MM.1S (cell line): ENCODE data around the gene DIP2B.

ENCODE experiments used
- DNase-seq: peaks from one replicate; pipeline ENCODE4 v3.0.0-alpha.2; 2015
- H2AFZ ChIP-seq: fragments of 300-600 bp; sonication (generic); 2 replicates; pipeline ENCODE4 v1.6.0; 2016; ENCODE audit warnings: antibody characterized with exemption, low read length
- H3F3A ChIP-seq: fragments of 300-600 bp; sonication (generic); 2 replicates; pipeline ENCODE4 v1.6.1; 2016; ENCODE audit warnings: mild to moderate bottlenecking, antibody characterized with exemption, low read length, moderate library complexity, mixed read lengths; ENCODE audit not compliant: insufficient read depth
- H3K27ac ChIP-seq: fragments of 300-600 bp; sonication (generic); 2 replicates; pipeline ENCODE4 v1.5.1; 2016; ENCODE audit warnings: mild to moderate bottlenecking, low read length
- H3K27me3 ChIP-seq: fragments of 300-600 bp; sonication (generic); replicated peaks from 2 replicates; pipeline ENCODE4 v1.6.0; 2016; ENCODE audit warnings: low read length; ENCODE audit not compliant: insufficient read depth
- H3K36me3 ChIP-seq: fragments of 300-600 bp; sonication (generic); replicated peaks from 2 replicates; pipeline ENCODE4 v1.6.1; 2016; ENCODE audit warnings: mild to moderate bottlenecking, low read length, mixed read lengths; ENCODE audit not compliant: insufficient read depth
- H3K4me1 ChIP-seq: fragments of 300-600 bp; sonication (generic); 2 replicates; pipeline ENCODE4 v1.6.1; 2016; ENCODE audit warnings: low read length, mixed read lengths
- H3K4me2 ChIP-seq: fragments of 300-600 bp; sonication (generic); 2 replicates; pipeline ENCODE4 v1.6.0; 2016; ENCODE audit warnings: low read depth, low read length
- H3K4me3 ChIP-seq: fragments of 300-600 bp; sonication (generic); 2 replicates; pipeline ENCODE4 v1.5.1; 2016; ENCODE audit warnings: low read length, mixed read lengths
- H3K79me2 ChIP-seq: fragments of 300-600 bp; sonication (generic); 2 replicates; pipeline ENCODE4 v1.6.1; 2016; ENCODE audit warnings: mixed run types, low read length, mixed read lengths
- H3K9ac ChIP-seq: fragments of 300-600 bp; sonication (generic); 2 replicates; pipeline ENCODE4 v1.6.1; 2016; ENCODE audit warnings: low read length, mixed read lengths
- H3K9me2 ChIP-seq: fragments of 300-600 bp; sonication (generic); replicated peaks from 2 replicates; pipeline ENCODE4 v1.6.1; 2016; ENCODE audit warnings: mild to moderate bottlenecking, low read length, mixed read lengths; ENCODE audit not compliant: insufficient read depth
- H3K9me3 ChIP-seq: fragments of 300-600 bp; sonication (generic); replicated peaks from 2 replicates; pipeline ENCODE4 v1.6.1; 2016; ENCODE audit warnings: mild to moderate bottlenecking, low read length, mixed read lengths; ENCODE audit not compliant: insufficient read depth
- H4K20me1 ChIP-seq: fragments of 300-600 bp; sonication (generic); 2 replicates; pipeline ENCODE4 v1.6.1; 2016; ENCODE audit warnings: mild to moderate bottlenecking, low read length, moderate library complexity, mixed read lengths; ENCODE audit not compliant: insufficient read depth
- CTCF ChIP-seq: fragments of 300-600 bp; sonication (generic); IDR thresholded peaks from 2 replicates; pipeline ENCODE4 v1.5.1; 2016; ENCODE audit warnings: antibody characterized with exemption, low read length, mixed read lengths
- EZH2 ChIP-seq: fragments of 300-600 bp; sonication (generic); optimal IDR thresholded peaks from 2 replicates; pipeline ENCODE3; 2017; ENCODE audit warnings: low read depth, mild to moderate bottlenecking, antibody characterized with exemption, low read length, mixed read lengths
- EZH2phosphoT487 ChIP-seq: fragments of 300-600 bp; sonication (generic); IDR thresholded peaks from 2 replicates; pipeline ENCODE4 v1.6.1; 2018; ENCODE audit warnings: antibody characterized with exemption, low read length

Gene DIP2B

DNA sequence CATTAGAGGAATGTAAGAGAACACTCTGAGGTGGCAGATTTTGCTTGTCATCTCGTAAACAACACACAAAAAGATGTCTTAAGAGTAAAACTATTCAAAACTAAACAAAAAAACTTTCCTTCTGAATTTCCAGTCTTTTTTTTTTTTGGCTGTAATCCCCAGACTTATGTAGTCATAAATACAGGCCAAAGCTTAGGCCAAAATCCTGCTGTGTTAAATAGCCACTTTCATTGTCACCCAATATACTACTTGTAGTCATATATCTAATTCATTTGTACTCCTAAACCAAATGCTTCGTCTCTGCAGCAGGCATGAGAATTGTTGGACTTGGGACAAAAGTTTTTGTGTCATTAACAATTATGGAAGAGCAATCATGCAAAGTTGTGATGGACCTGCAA lies 155.6 kb downstream of the DIP2B start:
- DNase-seq, result no peak
- TF ChIP-seq CTCF (no peak), EZH2phosphoT487 (no peak), EZH2 (no peak)
- Histone ChIP-seq H3K9ac (no peak overlapping the region), H3K9me3 (no peaks in the 10 kb centered on the region), H3K27ac (no peak overlapping the region), H3K79me2 (no peaks in the 10 kb centered on the region), H3K27me3 (no peaks in the 10 kb centered on the region), H3F3A (no peaks in the 10 kb centered on the region), H3K9me2 (no peaks in the 10 kb centered on the region), H3K4me3 (no peak overlapping the region), H3K4me1 (no peaks in the 10 kb centered on the region), H2AFZ (no peak overlapping the region), H3K36me3 (no peaks in the 10 kb centered on the region), H3K4me2 (no peak overlapping the region), H4K20me1 (no peaks in the 10 kb centered on the region)

GRCh38 chr12:50661300-50662115 lies 156.7 kb downstream of the DIP2B start:
- no peaks in the 10 kb centered on the region for H3K4me1 ChIP-seq
- H3K27ac ChIP-seq, result no peak overlapping the region
- H3K9me3 ChIP-seq, result no peaks in the 10 kb centered on the region
- no peak overlapping the region for H2AFZ ChIP-seq
- H3K4me3 ChIP-seq, result no peak overlapping the region
- TF ChIP-seq EZH2 (no peak), CTCF (no peak), EZH2phosphoT487 (no peak)
- no peaks in the 10 kb centered on the region for H3K27me3 ChIP-seq
- no peaks in the 10 kb centered on the region for H3K79me2 ChIP-seq
- H3K9ac ChIP-seq, result no peak overlapping the region
- no peak overlapping the region for H3K4me2 ChIP-seq
- DNase-seq, result no peak
- no peaks in the 10 kb centered on the region for H4K20me1 ChIP-seq
- H3K9me2 ChIP-seq, result no peaks in the 10 kb centered on the region
- no peaks in the 10 kb centered on the region for H3F3A ChIP-seq
- H3K36me3 ChIP-seq, result no peaks in the 10 kb centered on the region

DNA sequence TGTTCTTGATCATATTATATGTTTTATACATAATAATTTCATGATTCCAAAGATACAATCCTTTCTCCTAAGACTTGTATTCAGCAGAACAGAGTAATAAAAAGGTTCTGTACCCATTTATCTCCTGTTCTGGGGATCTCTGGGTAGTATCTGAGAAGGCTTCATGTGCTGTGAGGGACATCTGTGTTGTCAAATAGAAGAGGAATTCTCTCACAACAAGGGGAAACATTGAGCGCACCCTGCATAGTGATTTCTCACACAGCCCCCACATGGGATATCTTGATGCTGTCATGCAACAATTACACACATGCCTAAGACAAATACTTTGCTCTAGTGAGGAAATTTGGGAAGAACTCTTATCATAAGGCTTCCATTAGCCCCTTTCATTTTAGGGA lies 157.3 kb downstream of the DIP2B start:
- Histone ChIP-seq H3K4me1 (no peaks in the 10 kb centered on the region), H3K36me3 (no peaks in the 10 kb centered on the region), H3K27ac (no peak overlapping the region), H3K79me2 (no peaks in the 10 kb centered on the region), H3K4me3 (no peak overlapping the region), H3K4me2 (no peak overlapping the region), H3K27me3 (no peaks in the 10 kb centered on the region), H4K20me1 (no peaks in the 10 kb centered on the region), H3K9me3 (no peaks in the 10 kb centered on the region), H3F3A (no peaks in the 10 kb centered on the region), H2AFZ (no peak overlapping the region), H3K9me2 (no peaks in the 10 kb centered on the region), H3K9ac (no peak overlapping the region)
- DNase-seq, result no peak
- TF ChIP-seq EZH2phosphoT487 (no peak), CTCF (no peak), EZH2 (no peak)
